H9 (cell line): Measurements from ENCODE around the gene SLC24A4. TPM values are rescaled to one million over a fixed set of nuclear protein-coding genes. Genes with fewer than 3 reads are reported as not detected.

Source experiments
- DNase-seq: peaks from one replicate; pipeline ENCODE4 v3.0.0-alpha.2; 2017
- H2AFZ ChIP-seq: one replicate; pipeline ENCODE4 v1.6.1; 2013; ENCODE audit warnings: mild to moderate bottlenecking, low read length, control low read depth, moderate library complexity
- H2AK5ac ChIP-seq: 2 replicates; pipeline ENCODE4 v1.6.1; 2013; ENCODE audit warnings: low read length, control low read depth, mixed read lengths; ENCODE audit not compliant: insufficient read length
- H2BK120ac ChIP-seq: one replicate; pipeline ENCODE4 v1.6.1; 2013; ENCODE audit warnings: low read depth, mild to moderate bottlenecking, low read length, control low read depth, inconsistent platforms; ENCODE audit not compliant: poor library complexity, severe bottlenecking
- H2BK12ac ChIP-seq: 2 replicates; pipeline ENCODE4 v1.6.1; 2013; ENCODE audit warnings: low read length, control low read depth, mixed read lengths, low read depth; ENCODE audit not compliant: insufficient read length
- H2BK15ac ChIP-seq: 2 replicates; pipeline ENCODE4 v1.6.1; 2013; ENCODE audit warnings: low read depth, low read length, control low read depth
- H2BK20ac ChIP-seq: one replicate; pipeline ENCODE4 v1.6.1; 2013; ENCODE audit warnings: low read depth, mild to moderate bottlenecking, low read length, control low read depth, inconsistent platforms; ENCODE audit not compliant: poor library complexity, severe bottlenecking
- H2BK5ac ChIP-seq: 2 replicates; pipeline ENCODE4 v1.6.1; 2013; ENCODE audit warnings: low read length, control low read depth, mixed read lengths; ENCODE audit not compliant: insufficient read length
- H3K14ac ChIP-seq: 2 replicates; pipeline ENCODE4 v1.6.1; 2013; ENCODE audit warnings: low read length, control low read depth; ENCODE audit not compliant: insufficient read depth
- H3K18ac ChIP-seq: 2 replicates; pipeline ENCODE4 v1.6.1; 2013; ENCODE audit warnings: low read depth, mild to moderate bottlenecking, mixed read lengths, low read length, control low read depth; ENCODE audit not compliant: insufficient read length
- H3K23ac ChIP-seq: 2 replicates; pipeline ENCODE4 v1.6.1; 2013; ENCODE audit warnings: low read length, control low read depth, mixed read lengths, low read depth; ENCODE audit not compliant: insufficient read length
- H3K23me2 ChIP-seq: 2 replicates; pipeline ENCODE4 v1.6.1; 2013; ENCODE audit warnings: low read depth, mild to moderate bottlenecking, mixed read lengths, low read length, control low read depth; ENCODE audit not compliant: insufficient read length, poor library complexity, severe bottlenecking
- H3K27ac ChIP-seq: 2 replicates; pipeline ENCODE4 v1.5.1; 2013; ENCODE audit warnings: low read length, control low read depth, mixed read lengths, low read depth; ENCODE audit not compliant: insufficient read length
- H3K27me3 ChIP-seq: 2 replicates; pipeline ENCODE4 v1.6.1; 2013; ENCODE audit warnings: low read length, control low read depth, inconsistent platforms; ENCODE audit not compliant: insufficient read depth
- H3K4ac ChIP-seq: 2 replicates; pipeline ENCODE4 v1.6.1; 2013; ENCODE audit warnings: low read depth, mild to moderate bottlenecking, control low read depth, inconsistent platforms, low read length, moderate library complexity
- H3K4me1 ChIP-seq: 2 replicates; pipeline ENCODE4 v1.6.1; 2013; ENCODE audit warnings: low read length, control low read depth, inconsistent platforms; ENCODE audit not compliant: insufficient read depth
- H3K4me2 ChIP-seq: 2 replicates; pipeline ENCODE4 v1.6.1; 2013; ENCODE audit warnings: low read length, control low read depth, mixed read lengths; ENCODE audit not compliant: insufficient read length, insufficient read depth
- H3K56ac ChIP-seq: 2 replicates; pipeline ENCODE4 v1.6.1; 2013; ENCODE audit warnings: low read depth, mild to moderate bottlenecking, mixed read lengths, low read length, control low read depth; ENCODE audit not compliant: insufficient read length
- H3K79me1 ChIP-seq: 2 replicates; pipeline ENCODE4 v1.6.1; 2013; ENCODE audit warnings: low read depth, mild to moderate bottlenecking, moderate library complexity, low read length, control low read depth, inconsistent platforms; ENCODE audit not compliant: insufficient read depth, poor library complexity, severe bottlenecking
- H3K79me2 ChIP-seq: 2 replicates; pipeline ENCODE4 v1.6.1; 2013; ENCODE audit warnings: low read length, control low read depth, inconsistent platforms; ENCODE audit not compliant: insufficient read depth
- H3K9ac ChIP-seq: 2 replicates; pipeline ENCODE4 v1.6.1; 2013; ENCODE audit warnings: low read length, control low read depth, mixed read lengths; ENCODE audit not compliant: insufficient read length; ENCODE audit errors: extremely low read depth
- H3K9me3 ChIP-seq: one replicate; pipeline ENCODE4 v1.6.1; 2013; ENCODE audit warnings: low read depth, low read length, inconsistent platforms; ENCODE audit not compliant: control insufficient read depth
- H3T11ph ChIP-seq: one replicate; pipeline ENCODE4 v1.6.1; 2013; ENCODE audit warnings: mild to moderate bottlenecking, low read length, control low read depth, inconsistent platforms
- H4K20me1 ChIP-seq: one replicate; pipeline ENCODE4 v1.6.1; 2013; ENCODE audit not compliant: control insufficient read depth, insufficient read length, insufficient read depth
- H4K5ac ChIP-seq: 2 replicates; pipeline ENCODE4 v1.6.1; 2013; ENCODE audit warnings: low read depth, mild to moderate bottlenecking, mixed read lengths, low read length, control low read depth; ENCODE audit not compliant: insufficient read length
- H4K8ac ChIP-seq: replicated peaks from 2 replicates; pipeline ENCODE4 v1.6.1; 2013; ENCODE audit warnings: low read length, control low read depth, mixed read lengths, low read depth; ENCODE audit not compliant: insufficient read length
- H4K91ac ChIP-seq: 2 replicates; pipeline ENCODE4 v1.6.1; 2013; ENCODE audit warnings: low read depth, mild to moderate bottlenecking, moderate library complexity, mixed read lengths, low read length, control low read depth; ENCODE audit not compliant: insufficient read length
- H3K27ac Mint-ChIP-seq, 3 experiments: 2 replicates in 2 of 3; 3 replicates in 1 of 3; pipeline ENCODE4 v1.8.0; 2020 to 2021; ENCODE audit warnings: mixed read lengths in 3 of 3, mild to moderate bottlenecking in 1 of 3, moderate library complexity in 1 of 3
- H3K27me3 Mint-ChIP-seq: 2 replicates; pipeline ENCODE4 v1.8.0; 2021; ENCODE audit warnings: low read depth, mild to moderate bottlenecking, moderate library complexity, mixed read lengths
- H3K36me3 Mint-ChIP-seq, 3 experiments: 2 replicates in 2 of 3; 3 replicates in 1 of 3; pipeline ENCODE4 v1.8.0; 2020 to 2021; ENCODE audit warnings: low read depth in 3 of 3, mixed read lengths in 3 of 3; ENCODE audit not compliant: insufficient read depth in 1 of 3
- H3K4me1 Mint-ChIP-seq, 2 experiments: 2 replicates each; pipeline ENCODE4 v1.8.0; 2020; ENCODE audit warnings: mixed read lengths in 2 of 2
- H3K4me3 Mint-ChIP-seq, 2 experiments: 2 replicates in 1 of 2; 3 replicates in 1 of 2; pipeline ENCODE4 v1.8.0; 2020 to 2021; ENCODE audit warnings: mild to moderate bottlenecking in 2 of 2, mixed read lengths in 2 of 2, moderate library complexity in 1 of 2
- H3K9me3 Mint-ChIP-seq, 2 experiments: 2 replicates in 1 of 2; 3 replicates in 1 of 2; pipeline ENCODE4 v1.8.0; 2020; ENCODE audit warnings: mild to moderate bottlenecking in 2 of 2, mixed read lengths in 2 of 2, moderate library complexity in 1 of 2
- CTCF ChIP-seq: fragments of 200-600 bp; sonication (generic); conservative IDR thresholded peaks from 3 replicates; pipeline ENCODE4 v1.8.0; 2021; ENCODE audit warnings: antibody characterized with exemption, mild to moderate bottlenecking
- total RNA-seq: library from RNA; stranded (reverse); gene quantifications from 2 replicates; pipeline ENCODE4 v1.2.1, GENCODE V29; 2021

SLC24A4 gene
- total RNA-seq, 1 experiment from 2014 or later: 0.24 TPM

DNA sequence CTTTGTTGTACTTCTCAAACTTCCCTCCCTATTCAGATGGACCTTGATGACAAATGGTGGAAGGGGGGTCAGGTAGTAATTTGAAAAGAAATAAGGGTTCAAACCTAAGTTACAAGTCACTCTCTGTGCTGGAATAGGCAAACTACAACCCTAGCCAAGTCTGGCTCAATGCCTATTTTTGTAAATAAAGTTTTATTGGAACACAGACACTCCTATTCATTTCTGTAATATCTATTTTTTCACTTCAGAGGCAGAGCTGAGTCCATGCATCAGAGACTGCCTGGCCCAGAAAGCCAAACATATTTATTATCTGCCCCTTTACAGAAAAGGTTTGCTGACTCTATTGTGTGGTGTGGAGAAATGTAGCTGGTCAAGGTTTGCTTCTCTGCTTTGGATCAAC lies 112.2 kb downstream of the SLC24A4 start:
- no peak for TF ChIP-seq CTCF
- Histone ChIP-seq H3T11ph (no peak overlapping the region), H2BK120ac (no peak overlapping the region), H3K4me1 (no peaks in the 10 kb centered on the region), H4K5ac (no peak overlapping the region), H3K4me2 (no peak overlapping the region), H2BK5ac (no peak overlapping the region), H3K23ac (no peak overlapping the region), H4K8ac (no peak overlapping the region), H2BK15ac (no peak overlapping the region), H3K27ac (no peak overlapping the region), H4K91ac (no peak overlapping the region), H3K4ac (no peak overlapping the region), H3K14ac (no peak overlapping the region), H2AK5ac (no peak overlapping the region), H3K56ac (no peak overlapping the region), H3K9me3 (no peaks in the 10 kb centered on the region), H3K27me3 (no peaks in the 10 kb centered on the region), H3K79me2 (no peaks in the 10 kb centered on the region), H3K79me1 (no peaks in the 10 kb centered on the region), H2AFZ (no peak overlapping the region), H3K9ac (no peak overlapping the region), H4K20me1 (no peaks in the 10 kb centered on the region), H3K23me2 (no peaks in the 10 kb centered on the region), H2BK20ac (no peak overlapping the region), H2BK12ac (no peak overlapping the region), H3K18ac (no peak overlapping the region)
- Mint-ChIP-seq H3K4me1 (peaks cover 0 to 5% of the 10 kb centered on the region in 2 experiments; a peak in 1 of 4 replicates), H3K4me3 (no peak overlapping the region), H3K9me3 (peaks cover 2 to 3% of the 10 kb centered on the region in 2 experiments; a peak in 3 of 5 replicates), H3K27me3 (peaks cover 7% of the 10 kb centered on the region), H3K36me3 (peaks cover 0 to 2% (median 0%) of the 10 kb centered on the region in 3 experiments; a peak in 1 of 7 replicates), H3K27ac (no peak overlapping the region)
- no peak for DNase-seq
